HepG2 (cell line): ENCODE results near the gene POC1A. TPM values are rescaled to one million over a fixed set of nuclear protein-coding genes. Genes with fewer than 3 reads are reported as not detected.

ENCODE experiments used
- EEA1 ChIP-seq: sonication (generic); formaldehyde crosslinking; IDR thresholded peaks from 2 replicates; pipeline ENCODE4 v1.5.1; 2020; ENCODE audit warnings: mild to moderate bottlenecking, missing genetic modification reagents, borderline replicate concordance
- EED ChIP-seq: sonication (generic); formaldehyde crosslinking; IDR thresholded peaks from 2 replicates; pipeline ENCODE4 v1.5.0; 2020; ENCODE audit warnings: mild to moderate bottlenecking, missing genetic modification reagents
- HHEX ChIP-seq: IDR thresholded peaks from 2 replicates; pipeline ENCODE4 v1.6.1; 2016; ENCODE audit warnings: control low read depth
- HMG20B ChIP-seq: conservative IDR thresholded peaks from 2 replicates; pipeline ENCODE4 v1.6.1; 2016; ENCODE audit warnings: missing genetic modification reagents, missing compliant biosample characterization
- PHF5A ChIP-seq: IDR thresholded peaks from one replicate; pipeline ENCODE4 v1.6.1; 2018; ENCODE audit warnings: low read depth, missing genetic modification reagents; ENCODE audit not compliant: unreplicated experiment
- RBM39 ChIP-seq: fragments of 200-400 bp; formaldehyde crosslinking; IDR thresholded peaks from one replicate; pipeline ENCODE4 v1.6.1; 2018; ENCODE audit warnings: antibody characterized with exemption, mild to moderate bottlenecking, low read depth, low read length; ENCODE audit not compliant: poor library complexity, severe bottlenecking
- SALL1 ChIP-seq: sonication (generic); formaldehyde crosslinking; IDR thresholded peaks from 2 replicates; pipeline ENCODE4 v1.8.0; 2022; ENCODE audit warnings: mild to moderate bottlenecking, missing genetic modification reagents
- ZKSCAN5 ChIP-seq: sonication (generic); formaldehyde crosslinking; IDR thresholded peaks from 2 replicates; pipeline ENCODE4 v1.5.1; 2020; ENCODE audit warnings: mild to moderate bottlenecking, missing genetic modification reagents
- ZNF577 ChIP-seq: sonication (generic); formaldehyde crosslinking; IDR thresholded peaks from 2 replicates; pipeline ENCODE4 v1.4.0; 2020; ENCODE audit warnings: mild to moderate bottlenecking, low read depth, missing genetic modification reagents, borderline replicate concordance
- ZNF713 ChIP-seq: sonication (generic); formaldehyde crosslinking; IDR thresholded peaks from 2 replicates; pipeline ENCODE4 v1.4.0; 2020; ENCODE audit warnings: mild to moderate bottlenecking, missing genetic modification reagents
- polyA plus RNA-seq, 8 experiments: library from polyadenylated mRNA; depleted of rRNA in 3 of 8; stranded (reverse) in 7 of 8; unstranded in 1 of 8; fragments of >200 nt; fragmentation: Illumina TruSeq in 4 of 8; extraction: Trizol in 4 of 8; gene quantifications; 2 replicates each; pipeline versions ENCODE4 v1.2.1 to v1.2.3, GENCODE V29; 2011 to 2016; ENCODE audit warnings: low read depth in 4 of 8, missing spikeins in 1 of 8, mixed read lengths in 1 of 8; ENCODE audit not compliant: insufficient read depth in 1 of 8
- total RNA-seq, 5 experiments: library from RNA; depleted of rRNA; stranded (reverse); fragments of >200 nt; fragmentation: Illumina TruSeq; extraction: Trizol; gene quantifications; 2 replicates each; pipeline ENCODE4 v1.2.3, GENCODE V29; 2016; ENCODE audit warnings: low read depth in 1 of 5
- TF ChIP-seq, protein P1 (sequence below): sonication (generic); formaldehyde crosslinking; IDR thresholded peaks from 2 replicates; pipeline ENCODE4 v1.4.0; 2020; ENCODE audit warnings: missing genetic modification reagents
- TF ChIP-seq, protein P2 (sequence below): IDR thresholded peaks from 2 replicates; pipeline ENCODE4 v1.6.1; 2012; ENCODE audit warnings: low read length, improper control_type of control experiment
- TF ChIP-seq, protein P3 (sequence below): sonication (generic); formaldehyde crosslinking; IDR thresholded peaks from 2 replicates; pipeline ENCODE4 v1.9.0; 2021; ENCODE audit warnings: missing genetic modification reagents, mild to moderate bottlenecking, borderline replicate concordance
- TF ChIP-seq, protein P4 (sequence below): sonication (generic); formaldehyde crosslinking; IDR thresholded peaks from 2 replicates; pipeline ENCODE4 v1.5.1; 2020; ENCODE audit warnings: missing genetic modification reagents, mild to moderate bottlenecking, borderline replicate concordance

Gene POC1A
- total and polyA plus RNA-seq, 2 of the 13 experiments (the other 11 are each of a cell fraction or from before 2014, with no cell fraction given) = 14.6 to 20.0 TPM

DNA sequence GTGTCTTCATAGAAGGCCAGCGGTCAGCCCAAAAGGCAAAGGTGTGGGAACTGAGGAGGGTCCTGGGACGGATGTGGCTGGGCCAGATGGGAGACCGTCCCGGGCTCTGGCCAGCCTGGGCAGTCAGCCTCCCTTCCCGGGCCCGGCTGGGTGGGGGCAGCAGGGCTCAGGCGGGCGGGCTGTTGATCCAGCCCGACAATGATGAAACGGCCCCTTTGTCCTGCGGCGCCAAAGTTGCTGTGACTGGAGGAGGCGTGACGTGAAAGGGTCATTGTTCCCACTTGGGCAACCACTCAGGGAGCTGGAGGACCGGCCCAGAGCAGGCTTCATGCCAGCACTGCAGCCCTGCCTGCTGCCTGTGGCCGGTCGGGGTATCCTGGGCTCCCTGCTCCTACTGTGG is 114.4 kb downstream of the POC1A start (continued):
- no peak for TF ChIP-seq PHF5A (CRISPR knock-in tag)
- TF ChIP-seq, protein P1, sequence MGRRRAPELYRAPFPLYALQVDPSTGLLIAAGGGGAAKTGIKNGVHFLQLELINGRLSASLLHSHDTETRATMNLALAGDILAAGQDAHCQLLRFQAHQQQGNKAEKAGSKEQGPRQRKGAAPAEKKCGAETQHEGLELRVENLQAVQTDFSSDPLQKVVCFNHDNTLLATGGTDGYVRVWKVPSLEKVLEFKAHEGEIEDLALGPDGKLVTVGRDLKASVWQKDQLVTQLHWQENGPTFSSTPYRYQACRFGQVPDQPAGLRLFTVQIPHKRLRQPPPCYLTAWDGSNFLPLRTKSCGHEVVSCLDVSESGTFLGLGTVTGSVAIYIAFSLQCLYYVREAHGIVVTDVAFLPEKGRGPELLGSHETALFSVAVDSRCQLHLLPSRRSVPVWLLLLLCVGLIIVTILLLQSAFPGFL (CRISPR knock-in tag) = no peak
- no peak for TF ChIP-seq ZKSCAN5 (CRISPR knock-in tag)
- TF ChIP-seq ZNF577 (CRISPR knock-in tag) = no peak
- TF ChIP-seq RBM39 = peak; percentile 84
- no peak for TF ChIP-seq EEA1 (CRISPR knock-in tag)
- peak; percentile 53 for TF ChIP-seq SALL1
- TF ChIP-seq, protein P2, sequence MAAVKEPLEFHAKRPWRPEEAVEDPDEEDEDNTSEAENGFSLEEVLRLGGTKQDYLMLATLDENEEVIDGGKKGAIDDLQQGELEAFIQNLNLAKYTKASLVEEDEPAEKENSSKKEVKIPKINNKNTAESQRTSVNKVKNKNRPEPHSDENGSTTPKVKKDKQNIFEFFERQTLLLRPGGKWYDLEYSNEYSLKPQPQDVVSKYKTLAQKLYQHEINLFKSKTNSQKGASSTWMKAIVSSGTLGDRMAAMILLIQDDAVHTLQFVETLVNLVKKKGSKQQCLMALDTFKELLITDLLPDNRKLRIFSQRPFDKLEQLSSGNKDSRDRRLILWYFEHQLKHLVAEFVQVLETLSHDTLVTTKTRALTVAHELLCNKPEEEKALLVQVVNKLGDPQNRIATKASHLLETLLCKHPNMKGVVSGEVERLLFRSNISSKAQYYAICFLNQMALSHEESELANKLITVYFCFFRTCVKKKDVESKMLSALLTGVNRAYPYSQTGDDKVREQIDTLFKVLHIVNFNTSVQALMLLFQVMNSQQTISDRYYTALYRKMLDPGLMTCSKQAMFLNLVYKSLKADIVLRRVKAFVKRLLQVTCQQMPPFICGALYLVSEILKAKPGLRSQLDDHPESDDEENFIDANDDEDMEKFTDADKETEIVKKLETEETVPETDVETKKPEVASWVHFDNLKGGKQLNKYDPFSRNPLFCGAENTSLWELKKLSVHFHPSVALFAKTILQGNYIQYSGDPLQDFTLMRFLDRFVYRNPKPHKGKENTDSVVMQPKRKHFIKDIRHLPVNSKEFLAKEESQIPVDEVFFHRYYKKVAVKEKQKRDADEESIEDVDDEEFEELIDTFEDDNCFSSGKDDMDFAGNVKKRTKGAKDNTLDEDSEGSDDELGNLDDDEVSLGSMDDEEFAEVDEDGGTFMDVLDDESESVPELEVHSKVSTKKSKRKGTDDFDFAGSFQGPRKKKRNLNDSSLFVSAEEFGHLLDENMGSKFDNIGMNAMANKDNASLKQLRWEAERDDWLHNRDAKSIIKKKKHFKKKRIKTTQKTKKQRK = no peak
- no peak for TF ChIP-seq HMG20B (CRISPR knock-in tag)
- TF ChIP-seq ZNF713 = no peak
- TF ChIP-seq, protein P3, sequence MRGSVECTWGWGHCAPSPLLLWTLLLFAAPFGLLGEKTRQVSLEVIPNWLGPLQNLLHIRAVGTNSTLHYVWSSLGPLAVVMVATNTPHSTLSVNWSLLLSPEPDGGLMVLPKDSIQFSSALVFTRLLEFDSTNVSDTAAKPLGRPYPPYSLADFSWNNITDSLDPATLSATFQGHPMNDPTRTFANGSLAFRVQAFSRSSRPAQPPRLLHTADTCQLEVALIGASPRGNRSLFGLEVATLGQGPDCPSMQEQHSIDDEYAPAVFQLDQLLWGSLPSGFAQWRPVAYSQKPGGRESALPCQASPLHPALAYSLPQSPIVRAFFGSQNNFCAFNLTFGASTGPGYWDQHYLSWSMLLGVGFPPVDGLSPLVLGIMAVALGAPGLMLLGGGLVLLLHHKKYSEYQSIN (CRISPR knock-in tag) = no peak
- TF ChIP-seq, protein P4, sequence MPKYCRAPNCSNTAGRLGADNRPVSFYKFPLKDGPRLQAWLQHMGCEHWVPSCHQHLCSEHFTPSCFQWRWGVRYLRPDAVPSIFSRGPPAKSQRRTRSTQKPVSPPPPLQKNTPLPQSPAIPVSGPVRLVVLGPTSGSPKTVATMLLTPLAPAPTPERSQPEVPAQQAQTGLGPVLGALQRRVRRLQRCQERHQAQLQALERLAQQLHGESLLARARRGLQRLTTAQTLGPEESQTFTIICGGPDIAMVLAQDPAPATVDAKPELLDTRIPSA (CRISPR knock-in tag) = no peak
- TF ChIP-seq HHEX = no peak
- no peak for TF ChIP-seq EED (CRISPR knock-in tag)
